Right cardiac atrium (tissue), 5 donors: Measurements from ENCODE around the gene GDI1. TPM values are rescaled to one million over a fixed set of nuclear protein-coding genes. Genes with fewer than 3 reads are reported as not detected.
"Not testable (repeated sequence)": the region's sequence is repeated elsewhere in the genome, so short reads cannot be mapped to it uniquely, and the experiment has no call there.

ENCODE experiments used
- ATAC-seq, 2 donors: fragments of 200-7000 bp; cut with Tn5 transposase; one replicate each; pipeline versions ENCODE4 v1.8.0 to v1.9.1; 2020; ENCODE audit warnings: moderate library complexity in 2 of 2, mild to moderate bottlenecking in 1 of 2
- DNase-seq, 3 donors: peaks; one replicate each; pipeline ENCODE4 v3.0.0-alpha.2; 2020
- H3K27ac ChIP-seq: one replicate; pipeline ENCODE4 v1.5.1; 2013; ENCODE audit warnings: mild to moderate bottlenecking, low read length, control low read depth, moderate library complexity
- H3K27me3 ChIP-seq: one replicate; pipeline ENCODE4 v1.6.1; 2013; ENCODE audit not compliant: control insufficient read depth, insufficient read depth
- H3K4me1 ChIP-seq: one replicate; pipeline ENCODE4 v1.6.1; 2013; ENCODE audit warnings: low read length; ENCODE audit not compliant: control insufficient read depth, insufficient read depth
- H3K4me3 ChIP-seq: one replicate; pipeline ENCODE4 v1.5.1; 2013; ENCODE audit warnings: low read length, control low read depth
- H3K9me3 ChIP-seq: one replicate; pipeline ENCODE4 v1.6.1; 2013; ENCODE audit warnings: low read length; ENCODE audit not compliant: control insufficient read depth
- WGBS: extraction: QIAGEN DNeasy Blood & Tissue Kit; methylation state at CpG from one replicate; pipeline ENCODE4 v1.1.7; 2013; 5-methylcytosine and 5-hydroxymethylcytosine counted together
- intact Hi-C, 4 donors: fragments of 100-400 bp; cut with DNase I; formaldehyde crosslinking; loops; one replicate each; pipeline versions ENCODE4 v1.11.0 to v1.14.0; 2022 to 2023
- polyA plus RNA-seq: library from polyadenylated mRNA; stranded (reverse); fragments of 200-250 nt; gene quantifications from one replicate; pipeline ENCODE4 v1.2.3, GENCODE V29; 2013
- total RNA-seq, 4 donors: library from RNA; stranded (reverse); fragmentation: NEBNext Ultra II Directional; extraction: Animal tissue kit (Norgen Biotek cat#: 25700); gene quantifications; one replicate each; pipeline ENCODE4 v1.2.1, GENCODE V29; 2021
- donor health status: healthy with polysubstance abuse.
- donor health status: DM: no; HTN: yes; CAD: no.
- donor health status: DM: no; HTN: no; CAD: no.
- donor health status: DM: no; HTN: yes; CAD: no; lungs with severe emphysema.
- donor health status: DM: yes; HTN: yes; CAD: no.

Gene GDI1
- total and polyA plus RNA-seq, 5 donors, result 82.7 to 102 (median 97.6) TPM

GRCh38 chrX:154399527-154400368, 37.2 kb upstream of the GDI1 start:
- Histone ChIP-seq H3K9me3 (no peaks in the 10 kb centered on the region), H3K27me3 (no peaks in the 10 kb centered on the region), H3K4me3 (peak overlapping the region; percentile 99), H3K27ac (peak overlapping the region; percentile 100), H3K4me1 (peaks cover 2% of the 10 kb centered on the region)
- intact Hi-C loops, result loop anchor here in 1 of 4 donors (10.0 kb wide), 1 partner anchor 115 kb away; the partner anchor contains the start of gene FAM3A
- WGBS, result 36% methylated on average over 14 of the region's 14 CpGs
- ATAC-seq (no peak), DNase-seq (no peak)

DNA sequence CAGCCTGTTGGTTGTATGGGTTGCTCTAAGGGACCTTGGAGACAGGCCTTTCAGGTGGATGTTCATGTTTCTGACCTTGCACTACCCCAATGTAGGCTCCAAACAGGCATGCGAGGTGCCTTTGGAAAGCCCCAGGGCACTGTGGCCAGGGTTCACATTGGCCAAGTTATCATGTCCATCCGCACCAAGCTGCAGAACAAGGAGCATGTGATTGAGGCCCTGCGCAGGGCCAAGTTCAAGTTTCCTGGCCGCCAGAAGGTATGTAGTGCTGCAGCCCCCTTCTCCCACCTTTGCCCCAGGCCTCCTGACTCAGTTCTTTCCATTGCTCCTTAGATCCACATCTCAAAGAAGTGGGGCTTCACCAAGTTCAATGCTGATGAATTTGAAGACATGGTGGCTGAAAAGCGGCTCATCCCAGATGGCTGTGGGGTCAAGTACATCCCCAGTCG, 36.6 kb upstream of the GDI1 start:
- ATAC-seq, DNase-seq, H3K9me3 ChIP-seq, H3K27me3 ChIP-seq, H3K4me3 ChIP-seq, H3K4me1 ChIP-seq: not testable (repeated sequence)
- intact Hi-C loops, result loop anchor here in 1 of 4 donors (10.0 kb wide), 1 partner anchor 114 kb away; the partner anchor contains the start of gene FAM3A
- WGBS, result 75% methylated on average over 6 of the region's 6 CpGs
- H3K27ac ChIP-seq, result peak overlapping the region; percentile 32

- no peak for DNase-seq
- 56% methylated on average over 6 of the region's 6 CpGs for WGBS
- H3K27ac ChIP-seq, result no peak overlapping the region
These were observed 35.7 kb upstream of the GDI1 start for GRCh38 chrX:154401045-154401799.

GRCh38 chrX:154401918-154402621, 34.9 kb upstream of the GDI1 start:
- no peaks in the 10 kb centered on the region for H3K9me3 ChIP-seq
- peaks cover 2% of the 10 kb centered on the region for H3K4me1 ChIP-seq
- ATAC-seq (no peak), DNase-seq (no peak)
- intact Hi-C loops, result loop anchor here in 1 of 4 donors (10.0 kb wide), 1 partner anchor 113 kb away; the partner anchor contains the start of gene FAM3A
- 53% methylated on average over 6 of the region's 6 CpGs for WGBS
- no peaks in the 10 kb centered on the region for H3K27me3 ChIP-seq
- H3K27ac ChIP-seq, result no peak overlapping the region
- H3K4me3 ChIP-seq, result no peak overlapping the region

More at GRCh38 chrX:154401045-154401799, 35.7 kb upstream of the GDI1 start:
- Histone ChIP-seq H3K9me3 (no peaks in the 10 kb centered on the region), H3K4me3 (no peak overlapping the region), H3K4me1 (peaks cover 2% of the 10 kb centered on the region), H3K27me3 (no peaks in the 10 kb centered on the region)
- ATAC-seq, result no peak
- intact Hi-C loops, result loop anchor here in 1 of 4 donors (10.0 kb wide), 1 partner anchor 114 kb away; the partner anchor contains the start of gene FAM3A

GRCh38 chrX:154402622-154403127, 34.3 kb upstream of the GDI1 start:
- 69% methylated on average over 19 of the region's 19 CpGs for WGBS
- Histone ChIP-seq H3K4me1 (peaks cover 2% of the 10 kb centered on the region), H3K27ac (no peak overlapping the region), H3K9me3 (no peaks in the 10 kb centered on the region), H3K27me3 (no peaks in the 10 kb centered on the region), H3K4me3 (no peak overlapping the region)
- intact Hi-C loops, result loop anchor here in 1 of 4 donors (10.0 kb wide), 1 partner anchor 112 kb away; the partner anchor contains the start of gene FAM3A
- ATAC-seq (no peak), DNase-seq (no peak)

- Histone ChIP-seq H3K9me3 (no peaks in the 10 kb centered on the region), H3K27me3 (no peaks in the 10 kb centered on the region), H3K4me1 (peaks cover 2% of the 10 kb centered on the region), H3K4me3 (no peak overlapping the region), H3K27ac (no peak overlapping the region)
- DNase-seq (no peak), ATAC-seq (no peak)
- intact Hi-C loops, result loop anchor here in 1 of 4 donors (10.0 kb wide), 1 partner anchor 112 kb away; the partner anchor contains the start of gene FAM3A
- WGBS, result 83% methylated on average over 10 of the region's 10 CpGs
These were observed 33.8 kb upstream of the GDI1 start for GRCh38 chrX:154403192-154403591.

- ATAC-seq (no peak), DNase-seq (no peak)
- peaks cover 2% of the 10 kb centered on the region for H3K4me1 ChIP-seq
- no peaks in the 10 kb centered on the region for H3K27me3 ChIP-seq
- H3K4me3 ChIP-seq, result no peak overlapping the region
- intact Hi-C loops, result loop anchor here in 1 of 4 donors (10.0 kb wide), 1 partner anchor 111 kb away; the partner anchor contains the start of gene FAM3A
- WGBS, result 91% methylated on average over 4 of the region's 4 CpGs
- no peaks in the 10 kb centered on the region for H3K9me3 ChIP-seq
- H3K27ac ChIP-seq, result no peak overlapping the region
These were observed 33.1 kb upstream of the GDI1 start for GRCh38 chrX:154403858-154404257.

- peaks cover 2% of the 10 kb centered on the region for H3K4me1 ChIP-seq
- intact Hi-C loops, result loop anchor here in 1 of 4 donors (10.0 kb wide), 1 partner anchor 110 kb away; the partner anchor contains the start of gene FAM3A
- no peak overlapping the region for H3K27ac ChIP-seq
- no peaks in the 10 kb centered on the region for H3K9me3 ChIP-seq
- ATAC-seq, result no peak
- no peaks in the 10 kb centered on the region for H3K27me3 ChIP-seq
- no peak for DNase-seq
- WGBS, result 89% methylated on average over 16 of the region's 16 CpGs
- H3K4me3 ChIP-seq, result no peak overlapping the region
These were observed 32.2 kb upstream of the GDI1 start for GRCh38 chrX:154404625-154405192.

- intact Hi-C loops, result loop anchor here in 1 of 4 donors (10.0 kb wide), 1 partner anchor 106 kb away; the partner anchor contains the start of gene FAM3A
- no peaks in the 10 kb centered on the region for H3K27me3 ChIP-seq
- no peak for DNase-seq
- WGBS, result 43% methylated on average over 10 of the region's 10 CpGs
- H3K4me1 ChIP-seq, result no peaks in the 10 kb centered on the region
- H3K27ac ChIP-seq, result peak overlapping the region; percentile 68
- peak overlapping the region; percentile 37 for H3K4me3 ChIP-seq
- no peak for ATAC-seq
- no peaks in the 10 kb centered on the region for H3K9me3 ChIP-seq
These were observed 28.2 kb upstream of the GDI1 start for GRCh38 chrX:154408659-154409221.
